T47D (cell line): ENCODE measurements around the gene NALCN.
A peak's percentile ranks its signal among the peaks of the same experiment; 100 is the strongest.

ENCODE experiments used
- DNase-seq, 2 experiments: peaks; one replicate each; pipeline versions ENCODE4 v3.0.0 to v3.0.0-alpha.2; 2011 to 2012; ENCODE audit warnings: low read depth in 1 of 2, low spot score in 1 of 2
- JUND ChIP-seq: IDR thresholded peaks from 2 replicates; pipeline ENCODE4 v1.6.1; 2012; ENCODE audit warnings: low read depth
- in situ Hi-C: cut with HindIII; loops from 2 replicates; pipeline ENCODE4 v1.10.0; 2016; ENCODE audit warnings: low sequenced_read_pairs, low pct_unique_long_range_greater_than_20kb

The NALCN gene

GRCh38 chr13:101433895-101434294 is 17.6 kb upstream of the NALCN start:
- in situ Hi-C loops, result no loop called here
- TF ChIP-seq JUND, result no peak
- no peak for DNase-seq

GRCh38 chr13:101429733-101430132 is 13.4 kb upstream of the NALCN start:
- in situ Hi-C loops, result no loop called here
- no peak for TF ChIP-seq JUND
- no peak for DNase-seq

GRCh38 chr13:101425623-101426022 is 9.3 kb upstream of the NALCN start:
- in situ Hi-C loops, result no loop called here
- TF ChIP-seq JUND, result no peak
- no peak for DNase-seq

GRCh38 chr13:101425156-101425471 is 8.8 kb upstream of the NALCN start:
- in situ Hi-C loops, result no loop called here
- TF ChIP-seq JUND, result no peak

GRCh38 chr13:101424381-101425155 is 8.3 kb upstream of the NALCN start:
- in situ Hi-C loops, result no loop called here
- DNase-seq, result no peak
- no peak for TF ChIP-seq JUND

More at GRCh38 chr13:101425156-101425471, 8.8 kb upstream of the NALCN start:
- DNase-seq, result no peak

- in situ Hi-C loops, result no loop called here
- DNase-seq, result no peak
- TF ChIP-seq JUND, result no peak
Measured at GRCh38 chr13:101423872-101424271, 7.6 kb upstream of the NALCN start.

GRCh38 chr13:101417501-101417900 is 1.2 kb upstream of the NALCN start:
- no peak for TF ChIP-seq JUND
- DNase-seq, result no peak
- in situ Hi-C loops, result no loop called here

GRCh38 chr13:101417043-101417406 is 717 bp upstream of the NALCN start:
- TF ChIP-seq JUND, result no peak
- in situ Hi-C loops, result no loop called here
- DNase-seq, result peak in 1 of 2 experiments; percentile 11

GRCh38 chr13:101415358-101416174 is 742 bp downstream of the NALCN start:
- no peak for DNase-seq
- in situ Hi-C loops, result no loop called here
- no peak for TF ChIP-seq JUND

GRCh38 chr13:101412076-101412475 is 4.2 kb downstream of the NALCN start:
- TF ChIP-seq JUND, result no peak
- no peak for DNase-seq
- in situ Hi-C loops, result no loop called here

- no peak for TF ChIP-seq JUND
- no peak for DNase-seq
- in situ Hi-C loops, result no loop called here
Measured at GRCh38 chr13:101408992-101409656, 7.2 kb downstream of the NALCN start.

GRCh38 chr13:101408154-101408553 is 8.2 kb downstream of the NALCN start:
- no peak for TF ChIP-seq JUND
- in situ Hi-C loops, result no loop called here
- DNase-seq, result no peak

GRCh38 chr13:101406791-101407190 is 9.5 kb downstream of the NALCN start:
- no peak for TF ChIP-seq JUND
- in situ Hi-C loops, result no loop called here
- DNase-seq, result no peak

- no peak for DNase-seq
- in situ Hi-C loops, result no loop called here
- TF ChIP-seq JUND, result no peak
Measured at GRCh38 chr13:101401196-101401595, 15.1 kb downstream of the NALCN start.
